Upper lobe of left lung (tissue), 6 donors: ENCODE results near the gene RXYLT1. TPM values are rescaled to one million over a fixed set of nuclear protein-coding genes. Genes with fewer than 3 reads are reported as not detected.

Source experiments
- ATAC-seq, 2 donors: fragments of 200-7000 bp; cut with Tn5 transposase; one replicate each; pipeline ENCODE4 v1.9.1; 2022; ENCODE audit warnings: mild to moderate bottlenecking in 2 of 2, moderate library complexity in 2 of 2; ENCODE audit not compliant: low FRiP score in 2 of 2
- DNase-seq, 2 donors: peaks; one replicate each; pipeline ENCODE4 v3.0.0-alpha.2; 2019 to 2020
- H3K27ac ChIP-seq, 4 donors: fragments of 200-600 bp; sonication (generic); one replicate each; pipeline ENCODE4 v1.5.1; 2016 to 2019
- H3K27me3 ChIP-seq, 4 donors: fragments of 200-600 bp; sonication (generic); one replicate each; pipeline ENCODE4 v1.5.1; 2017 to 2019
- H3K36me3 ChIP-seq, 4 donors: fragments of 200-600 bp; sonication (generic); one replicate each; pipeline ENCODE4 v1.5.1; 2016 to 2019
- H3K4me1 ChIP-seq, 4 donors: fragments of 200-600 bp; sonication (generic); one replicate each; pipeline ENCODE4 v1.5.1; 2018 to 2019
- H3K4me3 ChIP-seq, 4 donors: fragments of 200-600 bp; sonication (generic); one replicate each; pipeline ENCODE4 v1.5.1; 2017 to 2019; ENCODE audit warnings: mild to moderate bottlenecking in 2 of 4, moderate library complexity in 1 of 4
- H3K9me3 ChIP-seq, 4 donors: fragments of 200-600 bp; sonication (generic); one replicate each; pipeline ENCODE4 v1.5.1; 2018 to 2019
- CTCF ChIP-seq, 6 experiments: fragments of 450-650 bp in 4 of 6; fragments of 200-600 bp in 2 of 6; sonication (generic) in 2 of 6; IDR thresholded peaks; one replicate each; pipeline ENCODE4 v1.5.1; 2016 to 2019; ENCODE audit warnings: antibody characterized with exemption in 6 of 6
- EP300 ChIP-seq, 4 donors: sonication (generic); formaldehyde crosslinking; IDR thresholded peaks; one replicate each; pipeline ENCODE4 v1.5.1; 2017; ENCODE audit warnings: antibody characterized with exemption in 4 of 4, control low read depth in 2 of 4
- POLR2A ChIP-seq, 4 donors: fragments of 450-650 bp; IDR thresholded peaks; one replicate each; pipeline ENCODE4 v1.5.1; 2016 to 2017; ENCODE audit warnings: antibody characterized with exemption in 4 of 4, mild to moderate bottlenecking in 2 of 4
- POLR2AphosphoS5 ChIP-seq, 2 donors: sonication (generic); formaldehyde crosslinking; IDR thresholded peaks; one replicate each; pipeline ENCODE4 v1.5.1; 2017; ENCODE audit warnings: antibody characterized with exemption in 2 of 2
- WGBS, 2 donors: methylation state at CpG; one replicate each; pipeline ENCODE4 v1.1.5; 2017 to 2018; 5-methylcytosine and 5-hydroxymethylcytosine counted together
- total RNA-seq, 6 donors: library from RNA; depleted of rRNA in 4 of 6; stranded (reverse); fragments of >200 nt in 4 of 6; gene quantifications; one replicate each; pipeline versions ENCODE4 v1.1.0 to v1.2.1, GENCODE V29; 2016 to 2021
- donor health status: DM: no; HTN: no; CAD: no; lungs with moderate emphysema.
- donor health status: DM: no; HTN: yes; CAD: no; lungs with severe emphysema.

RXYLT1 gene
- total RNA-seq, 6 donors from 2014 or later, result 5.2 to 15.4 (median 12.6) TPM

GRCh38 chr12:63843254-63843720 is 63.6 kb downstream of the RXYLT1 start:
- TF ChIP-seq POLR2A (IDR thresholded peaks at IDR 0.05), result no peak
- TF ChIP-seq POLR2AphosphoS5 (IDR thresholded peaks at IDR 0.05), result no peak
- TF ChIP-seq CTCF (IDR thresholded peaks at IDR 0.05), result no peak
- DNase-seq (no peak), ATAC-seq (no peak)
- Histone ChIP-seq H3K27ac (peak overlapping the region; percentile 88 to 92 (median 91)), H3K9me3 (no peaks in the 10 kb centered on the region), H3K27me3 (no peaks in the 10 kb centered on the region), H3K36me3 (no peaks in the 10 kb centered on the region), H3K4me3 (peak overlapping the region; percentile 69 to 87 (median 82)), H3K4me1 (peaks cover 2 to 9% (median 5%) of the 10 kb centered on the region in 4 donors)
- WGBS, 2 donors, result 19 to 20% methylated on average over 11 to 22 of the region's 28 CpGs

DNA sequence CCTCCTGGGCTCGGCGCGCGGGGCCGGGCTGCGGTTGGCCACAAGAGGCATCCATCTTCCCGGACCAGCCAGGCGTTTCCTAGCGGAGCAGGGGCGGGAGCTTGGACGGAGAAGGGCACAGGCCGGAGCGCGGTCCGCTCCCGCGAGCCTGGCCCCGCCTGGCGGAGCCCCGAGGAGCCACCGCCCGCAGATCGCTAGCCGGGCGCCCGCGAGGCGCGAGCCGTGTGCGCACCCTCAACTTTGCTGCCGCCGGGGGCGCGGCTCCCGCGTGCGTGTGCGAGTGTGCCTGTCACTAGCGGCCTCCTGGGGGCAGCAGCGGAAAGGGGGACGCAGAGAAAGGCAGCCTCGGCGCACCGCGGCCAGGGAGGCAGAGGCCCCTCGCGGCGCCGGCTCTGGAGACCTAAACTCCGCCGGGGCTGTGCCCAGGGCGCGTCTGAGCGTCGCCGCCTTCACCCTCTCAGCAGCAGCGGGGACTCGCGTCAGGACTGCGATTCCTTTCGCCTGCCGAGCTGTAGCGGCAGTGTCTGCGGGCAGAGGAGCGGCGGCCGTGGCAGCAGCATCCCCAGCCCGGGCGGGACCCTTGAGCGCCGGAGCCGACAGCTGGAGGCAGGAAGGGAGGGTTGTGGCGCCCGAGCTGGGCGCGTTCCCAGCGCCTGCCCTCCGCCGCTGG is 64.1 kb downstream of the RXYLT1 start:
- peak; percentile 94 to 95 for ATAC-seq
- Histone ChIP-seq H3K9me3 (no peaks in the 10 kb centered on the region), H3K4me3 (peak overlapping the region; percentile 69 to 87 (median 82)), H3K27me3 (no peaks in the 10 kb centered on the region), H3K36me3 (no peaks in the 10 kb centered on the region), H3K27ac (peak overlapping the region; percentile 88 to 92 (median 91)), H3K4me1 (peaks cover 2 to 9% (median 5%) of the 10 kb centered on the region in 4 donors)
- DNase-seq, result peak; percentile 86 to 97
- TF ChIP-seq POLR2AphosphoS5 (IDR thresholded peaks at IDR 0.05) (peak; percentile 48 to 62), POLR2A (IDR thresholded peaks at IDR 0.05) (peak in 2 of 4 donors; percentile 30 to 43), CTCF (IDR thresholded peaks at IDR 0.05) (peak; percentile 80 to 100 (median 99)), EP300 (IDR thresholded peaks at IDR 0.05) (no peak)
- 0% methylated on average over 30 of the region's 80 CpGs; no CpG with 5 or more reads in 1 of the 2 donors for WGBS, 2 donors

GRCh38 chr12:63844391-63845341 is 65.0 kb downstream of the RXYLT1 start, which contains the start of gene SRGAP1:
TSS of gene SRGAP1 (plus strand) at chr12:63844700. CDS start at chr12:63844817, 117 bp downstream.
- Histone ChIP-seq H3K4me1 (peaks cover 2 to 12% (median 5%) of the 10 kb centered on the region in 4 donors), H3K9me3 (no peaks in the 10 kb centered on the region), H3K27me3 (no peaks in the 10 kb centered on the region), H3K36me3 (no peaks in the 10 kb centered on the region), H3K4me3 (peak within 1 kb of the TSS; percentile 69 to 87 (median 82)), H3K27ac (peak within 1 kb of the TSS; percentile 88 to 92 (median 91))
- TF ChIP-seq POLR2AphosphoS5 (IDR thresholded peaks at IDR 0.05) (peak; percentile 20 to 34), POLR2A (IDR thresholded peaks at IDR 0.05) (no peak)
- DNase-seq (peak in 1 of 2 donors; percentile 40), ATAC-seq (peak; percentile 70)
- WGBS, 2 donors, result 3 to 4% methylated on average over 25 to 26 of the region's 52 CpGs

- Histone ChIP-seq H3K27ac (no peak overlapping the region), H3K9me3 (no peaks in the 10 kb centered on the region), H3K4me1 (peaks cover 2 to 12% (median 5%) of the 10 kb centered on the region in 4 donors), H3K36me3 (no peaks in the 10 kb centered on the region), H3K27me3 (no peaks in the 10 kb centered on the region), H3K4me3 (peak overlapping the region in 3 of 4 donors; percentile 80 to 87 (median 85))
- DNase-seq, result no peak
- TF ChIP-seq CTCF (IDR thresholded peaks at IDR 0.05) (no peak), EP300 (IDR thresholded peaks at IDR 0.05) (no peak), POLR2A (IDR thresholded peaks at IDR 0.05) (no peak), POLR2AphosphoS5 (IDR thresholded peaks at IDR 0.05) (no peak)
- 39 to 43% methylated on average over 2 of the region's 2 CpGs for WGBS, 2 donors
- no peak for ATAC-seq
Measured at GRCh38 chr12:63845726-63846125, 66.0 kb downstream of the RXYLT1 start.
